Fibroblast of the conjunctiva (primary cell): ENCODE data around the gene L3MBTL2.
"Not testable (repeated sequence)": the region's sequence is repeated elsewhere in the genome, so short reads cannot be mapped to it uniquely, and the experiment has no call there.

ENCODE experiments used
- DNase-seq: peaks from one replicate; pipeline ENCODE4 v3.0.0-alpha.2; 2010; ENCODE audit warnings: low read depth

The L3MBTL2 gene

GRCh38 chr22:41204992-41205900 is at the start of gene L3MBTL2:
Gene L3MBTL2, plus strand, starts transcription at chr22:41205312. Its CDS starts 51 bp downstream, at chr22:41205363.
- peak; percentile 87 for DNase-seq

GRCh38 chr22:41157083-41157482 is 48.0 kb upstream of the L3MBTL2 start:
- DNase-seq: no peak

- DNase-seq: no peak
Observed at GRCh38 chr22:41169157-41169556, 36.0 kb upstream of the L3MBTL2 start.

GRCh38 chr22:41171996-41172395 is 33.1 kb upstream of the L3MBTL2 start:
- no peak for DNase-seq

GRCh38 chr22:41175546-41175945 is 29.6 kb upstream of the L3MBTL2 start:
- DNase-seq: no peak

GRCh38 chr22:41177040-41177621 is 28.0 kb upstream of the L3MBTL2 start:
- no peak for DNase-seq

- no peak for DNase-seq
Observed at GRCh38 chr22:41177622-41178424, 27.3 kb upstream of the L3MBTL2 start.

- no peak for DNase-seq
Observed at GRCh38 chr22:41178425-41178975, 26.6 kb upstream of the L3MBTL2 start.

GRCh38 chr22:41180362-41180761 is 24.8 kb upstream of the L3MBTL2 start:
- DNase-seq: not testable (repeated sequence)

- DNase-seq: no peak
Observed at GRCh38 chr22:41180926-41181325, 24.2 kb upstream of the L3MBTL2 start.

- no peak for DNase-seq
Observed at GRCh38 chr22:41181349-41182241, 23.5 kb upstream of the L3MBTL2 start.

- no peak for DNase-seq
Observed at GRCh38 chr22:41184679-41185078, 20.4 kb upstream of the L3MBTL2 start.

- no peak for DNase-seq
Observed at GRCh38 chr22:41191467-41191866, 13.6 kb upstream of the L3MBTL2 start.

- no peak for DNase-seq
Observed at GRCh38 chr22:41193829-41194228, 11.3 kb upstream of the L3MBTL2 start.

GRCh38 chr22:41197038-41197972 is 7.8 kb upstream of the L3MBTL2 start:
- DNase-seq: peak; percentile 5

GRCh38 chr22:41198027-41198580 is 7.0 kb upstream of the L3MBTL2 start:
- no peak for DNase-seq

GRCh38 chr22:41201141-41201540 is 4.0 kb upstream of the L3MBTL2 start:
- no peak for DNase-seq

- no peak for DNase-seq
Observed at GRCh38 chr22:41203118-41203517, 2.0 kb upstream of the L3MBTL2 start.

GRCh38 chr22:41204066-41204465 is 1.0 kb upstream of the L3MBTL2 start:
- DNase-seq: no peak

- no peak for DNase-seq
Observed at GRCh38 chr22:41206719-41207118, 1.6 kb downstream of the L3MBTL2 start.
